ENCODE measurements around the gene PGS1.

GRCh38 chr17:78399028-78399692 is 20.7 kb downstream of the PGS1 start:
- TF ChIP-seq CTCF (IDR thresholded peaks at IDR 0.05) (no peak), POLR2A (IDR thresholded peaks at IDR 0.05) (no peak)
